Urothelium cell line (cell line): ENCODE data around the gene WDR75.
A peak's percentile ranks its signal among the peaks of the same experiment; 100 is the strongest.
"Not testable (repeated sequence)": the region's sequence is repeated elsewhere in the genome, so short reads cannot be mapped to it uniquely, and the experiment has no call there.

Experiments
- DNase-seq: peaks from one replicate; pipeline ENCODE4 v3.0.0; 2011; ENCODE audit warnings: low spot score, mixed read lengths
- FAIRE-seq: peaks from 2 replicates; lab custom pipeline; 2011; peaks lifted over from hg19 to GRCh38; lab: Jason Lieb, UNC

WDR75 gene

GRCh38 chr2:189439342-189439741 lies 1.9 kb upstream of the WDR75 start:
- no peak for FAIRE-seq
- no peak for DNase-seq

DNA sequence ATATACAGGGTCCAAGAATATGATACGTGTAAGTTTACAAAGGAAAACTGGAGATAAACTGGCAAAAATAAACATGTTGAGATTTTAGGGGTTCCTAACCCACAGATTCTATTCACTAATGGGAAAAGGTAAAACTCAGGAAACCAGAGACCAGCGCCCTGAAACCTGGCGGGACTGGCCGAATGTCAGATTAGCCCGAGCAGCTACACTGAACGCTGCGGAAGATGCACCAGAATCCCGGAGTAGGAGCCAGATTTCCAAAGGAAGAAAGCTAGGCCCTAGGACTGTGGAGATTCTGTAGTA lies 679 bp upstream of the WDR75 start:
- FAIRE-seq (no peak), DNase-seq (no peak)

- FAIRE-seq (no peak), DNase-seq (no peak)
These were observed 418 bp downstream of the WDR75 start for GRCh38 chr2:189441709-189442074.

- DNase-seq (no peak), FAIRE-seq (no peak)
These were observed 1.2 kb downstream of the WDR75 start for GRCh38 chr2:189442468-189442867.

- FAIRE-seq = no peak
- no peak for DNase-seq
These were observed 3.0 kb downstream of the WDR75 start for GRCh38 chr2:189444322-189444721.

GRCh38 chr2:189446780-189447179 lies 5.5 kb downstream of the WDR75 start:
- no peak for DNase-seq
- no peak for FAIRE-seq

GRCh38 chr2:189454009-189454408 lies 12.7 kb downstream of the WDR75 start:
- DNase-seq (no peak), FAIRE-seq (no peak)

DNA sequence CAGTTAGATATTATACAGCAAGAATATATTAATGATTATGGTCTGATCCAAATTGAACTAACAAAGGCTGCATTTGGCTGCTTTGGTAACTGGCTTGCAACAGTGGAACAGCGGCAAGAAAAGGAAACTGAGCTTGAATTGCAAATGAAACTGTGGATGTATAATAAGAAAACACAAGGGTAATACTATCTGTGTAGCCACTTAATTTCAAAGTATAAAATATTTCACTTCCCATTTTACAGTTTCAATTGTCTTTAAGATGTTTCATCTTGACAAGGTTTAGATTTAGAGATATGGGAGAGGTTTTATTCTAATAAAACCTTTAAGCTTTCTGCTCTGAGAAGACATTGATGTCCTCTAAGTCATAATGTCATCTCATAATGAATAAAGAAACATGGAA lies 23.8 kb downstream of the WDR75 start:
- DNase-seq = no peak
- FAIRE-seq = no peak

DNA sequence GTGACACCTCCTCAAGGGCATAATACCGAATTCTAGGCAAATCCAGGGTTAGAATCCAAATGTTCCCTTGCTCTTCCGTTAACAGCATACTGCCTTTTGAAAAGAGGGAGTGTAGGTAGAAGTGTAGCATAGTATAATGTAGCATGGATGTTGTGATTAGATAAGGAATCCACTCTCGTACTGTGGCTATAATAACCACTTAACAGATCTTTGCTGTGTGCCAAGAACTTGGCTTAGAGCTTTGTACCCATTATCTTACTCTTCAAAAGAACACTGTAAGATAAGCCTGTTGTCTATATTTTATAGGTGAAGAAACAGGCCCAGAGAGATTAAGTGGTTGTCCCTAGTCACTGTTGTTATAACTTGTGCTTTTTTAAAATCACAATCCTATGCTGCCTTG lies 24.2 kb downstream of the WDR75 start:
- DNase-seq (no peak), FAIRE-seq (no peak)

DNA sequence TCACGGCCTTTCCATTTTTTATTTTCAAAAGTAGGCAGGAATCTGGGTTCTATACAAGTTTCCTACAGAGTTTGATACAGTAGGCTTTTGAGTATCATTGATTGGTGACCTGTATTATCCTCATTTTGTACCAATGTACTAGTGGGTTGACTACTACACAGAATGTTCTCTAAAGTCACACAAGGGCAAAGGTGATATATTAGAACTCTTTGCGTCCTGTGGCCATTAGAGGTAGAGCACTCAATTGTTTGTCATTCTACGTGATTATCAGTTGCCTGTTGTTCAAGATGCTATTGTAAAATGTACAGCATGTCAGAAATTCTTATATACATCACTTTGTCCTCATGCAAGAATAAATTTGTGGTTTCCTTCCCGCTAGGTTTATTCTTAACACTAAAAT lies 24.8 kb downstream of the WDR75 start:
- no peak for FAIRE-seq
- DNase-seq = no peak

GRCh38 chr2:189466656-189467055 lies 25.4 kb downstream of the WDR75 start:
- DNase-seq = no peak
- FAIRE-seq = no peak

GRCh38 chr2:189467160-189467559 lies 25.9 kb downstream of the WDR75 start:
- FAIRE-seq (no peak), DNase-seq (no peak)

DNA sequence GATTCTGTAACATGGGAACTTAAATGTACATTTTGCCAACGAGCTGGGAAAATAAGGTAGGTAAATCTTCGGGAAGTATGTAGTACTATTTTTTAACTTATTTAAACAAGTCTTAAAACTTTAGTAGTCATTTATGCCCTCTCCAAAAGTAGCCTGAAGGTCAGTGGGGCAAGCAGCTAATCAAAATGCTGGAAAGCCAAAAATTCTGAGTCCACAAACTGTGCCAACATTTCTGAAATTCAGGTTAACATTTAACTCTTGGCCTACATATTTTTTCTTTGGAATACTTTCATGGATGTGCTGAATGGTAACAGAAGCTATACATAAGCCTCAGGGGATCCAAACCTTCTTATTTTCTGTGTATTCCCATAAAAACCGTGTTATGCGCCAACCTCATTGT lies 26.3 kb downstream of the WDR75 start:
- DNase-seq (no peak), FAIRE-seq (no peak)

GRCh38 chr2:189474526-189474925 lies 33.3 kb downstream of the WDR75 start:
- no peak for DNase-seq
- FAIRE-seq = no peak

DNA sequence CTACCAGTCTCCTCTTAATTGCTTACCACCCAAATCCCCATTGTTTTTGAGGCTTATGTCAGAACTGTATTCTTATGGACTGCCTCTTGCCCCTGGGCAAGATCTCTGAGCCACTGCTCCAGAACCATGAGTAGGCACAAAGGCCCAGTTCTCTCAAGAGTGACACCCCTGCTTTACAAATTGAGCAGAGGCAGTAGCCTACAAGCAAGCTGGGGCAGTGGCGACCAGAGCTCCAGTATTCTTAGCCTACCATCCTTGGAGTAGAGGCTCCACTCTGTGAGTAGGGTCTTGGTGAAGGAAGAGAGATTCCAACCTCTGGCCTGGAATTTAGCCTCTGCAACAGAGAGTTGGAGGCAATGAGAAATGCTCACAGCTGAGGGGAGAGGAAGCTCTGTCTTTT lies 36.5 kb downstream of the WDR75 start:
- DNase-seq = no peak
- FAIRE-seq = no peak

- not testable (repeated sequence) for DNase-seq, FAIRE-seq
These were observed 37.0 kb downstream of the WDR75 start for GRCh38 chr2:189478289-189478688.

- DNase-seq (no peak), FAIRE-seq (no peak)
These were observed 39.8 kb downstream of the WDR75 start for GRCh38 chr2:189481071-189481470.

- DNase-seq (no peak), FAIRE-seq (peak; percentile 52)
These were observed 42.3 kb downstream of the WDR75 start for GRCh38 chr2:189483571-189483970.

DNA sequence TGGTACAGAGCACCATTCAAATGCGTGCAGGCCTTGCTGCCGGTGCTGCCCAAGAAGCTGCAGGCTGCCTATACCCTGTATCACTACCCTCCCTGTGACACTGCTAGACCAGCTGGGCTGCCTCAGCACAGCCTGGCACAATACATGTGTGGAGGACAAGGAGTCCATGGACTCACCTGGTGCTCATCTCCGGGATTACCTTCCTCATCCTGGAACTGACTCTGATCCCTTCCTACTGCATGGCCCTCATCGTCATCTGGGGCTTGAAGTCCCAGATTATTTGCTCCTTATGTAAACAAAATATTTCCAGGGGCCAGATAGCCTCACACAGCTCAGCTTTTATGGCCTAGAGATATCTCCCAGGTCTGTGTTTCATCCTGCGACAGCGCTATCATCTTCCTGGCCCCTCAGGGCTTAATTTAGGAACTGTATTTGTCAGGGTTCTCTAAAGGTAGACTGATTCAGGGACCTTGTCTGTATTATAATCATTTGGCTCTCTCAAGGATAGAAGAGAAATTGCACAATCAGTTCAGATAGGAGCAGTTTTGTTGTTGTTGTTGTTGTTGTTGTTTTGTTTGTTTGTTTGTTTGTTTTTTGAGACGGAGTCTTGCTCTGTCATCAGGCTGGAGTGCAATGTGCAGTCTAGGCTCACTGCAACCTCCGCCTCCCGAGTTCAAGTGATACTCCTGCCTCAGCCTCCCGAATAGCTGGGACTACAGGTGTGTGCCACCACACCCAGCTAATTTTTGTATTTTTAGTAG lies 42.9 kb downstream of the WDR75 start:
- FAIRE-seq (no peak), DNase-seq (no peak)

DNA sequence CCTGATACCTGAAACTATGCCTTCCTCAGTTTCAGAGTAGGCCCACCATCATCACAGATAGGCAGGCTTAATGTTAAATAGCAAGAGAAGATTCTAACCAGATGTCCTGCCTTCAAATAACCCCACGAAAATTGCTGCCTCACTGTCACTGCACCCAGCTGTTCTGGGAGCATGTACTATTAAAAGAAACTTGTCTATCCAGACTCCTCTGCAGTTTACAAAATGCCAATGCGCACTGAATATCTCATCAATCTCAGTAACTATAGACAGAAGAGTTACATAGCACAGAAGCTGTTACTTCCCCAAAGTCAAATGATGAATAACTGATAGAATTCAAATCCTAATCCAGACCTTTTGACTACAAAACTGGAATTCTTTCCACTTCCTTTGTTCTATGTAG lies 43.9 kb downstream of the WDR75 start:
- DNase-seq (no peak), FAIRE-seq (no peak)

DNA sequence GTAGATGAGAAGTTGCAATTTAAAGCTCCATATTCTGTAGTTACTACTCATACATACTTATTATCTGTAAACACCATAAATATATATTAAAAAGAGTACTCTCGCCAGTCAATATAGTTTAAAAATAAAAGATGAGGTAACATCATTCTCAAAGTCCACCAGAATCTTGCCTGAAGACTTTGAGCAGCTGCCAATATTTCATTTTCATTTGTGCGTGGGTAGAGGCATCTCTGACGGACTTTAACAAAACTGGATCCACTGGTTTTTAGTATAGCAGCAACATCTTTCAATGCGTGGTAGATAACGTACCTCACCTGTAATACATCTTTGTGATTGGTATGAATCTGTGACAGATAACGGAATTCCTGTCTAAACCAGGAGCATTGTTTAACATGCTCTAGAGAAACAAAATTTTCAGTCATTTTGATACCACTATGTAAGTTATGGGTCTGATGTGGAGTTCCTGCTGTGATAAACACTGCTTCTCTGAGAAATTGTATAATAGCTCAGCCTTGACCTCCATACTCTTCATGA lies 45.0 kb downstream of the WDR75 start:
- DNase-seq (no peak), FAIRE-seq (no peak)

DNA sequence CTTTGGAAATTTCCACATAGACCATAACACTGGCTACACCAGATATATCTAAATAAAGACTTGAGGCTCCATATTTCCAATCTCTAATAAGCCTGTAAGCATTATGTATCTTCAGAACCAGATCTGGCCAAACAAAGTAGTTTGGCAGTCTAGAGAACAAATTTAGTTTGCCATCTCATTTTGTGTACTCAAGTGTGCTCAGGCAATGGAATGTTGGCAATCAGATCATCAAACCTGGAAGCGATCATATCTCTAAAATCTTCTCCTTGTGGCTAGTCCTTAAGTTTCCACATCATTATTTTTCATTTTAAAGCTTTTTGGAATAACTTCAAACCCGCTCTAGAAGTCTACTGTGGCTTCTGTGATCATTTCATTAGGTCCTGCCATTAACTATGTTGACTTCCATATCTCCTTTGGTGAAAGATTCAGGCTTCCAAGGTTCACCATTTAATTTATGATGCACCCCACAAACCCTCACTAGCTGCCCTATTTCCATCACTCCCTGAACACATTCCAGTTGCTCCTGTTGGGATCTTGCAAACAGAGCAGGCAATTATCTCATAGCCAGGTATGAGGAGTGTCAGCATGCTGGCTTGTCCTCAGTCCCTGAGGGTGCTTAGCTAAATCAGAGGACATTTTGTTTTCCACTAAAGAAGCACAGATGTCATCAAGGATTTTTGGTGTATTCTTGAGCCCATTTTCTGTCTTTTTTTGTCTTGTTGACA lies 46.2 kb downstream of the WDR75 start:
- DNase-seq (no peak), FAIRE-seq (no peak)

GRCh38 chr2:189488008-189488310 lies 46.7 kb downstream of the WDR75 start:
- FAIRE-seq = no peak
- DNase-seq = no peak
